ENCODE results near the gene USP6. TPM values are rescaled to one million over a fixed set of nuclear protein-coding genes. Genes with fewer than 3 reads are reported as not detected.
"Not testable (repeated sequence)": the region's sequence is repeated elsewhere in the genome, so short reads cannot be mapped to it uniquely, and the experiment has no call there.

Gene USP6
- total RNA-seq, 6 donors from 2014 or later = 0.15 to 8.4 (median 0.29) TPM; not detected in 1

- H3K9me3 ChIP-seq = no peaks in the 10 kb centered on the region
- H3K27ac ChIP-seq = no peak overlapping the region
- ATAC-seq (ENCODE audit: low FRiP score in 2 of 2) = no peak
- peaks cover 0 to 6% (median 2%) of the 10 kb centered on the region in 4 donors for H3K27me3 ChIP-seq
- no peak overlapping the region for H3K4me3 ChIP-seq
- no peak for DNase-seq
- no peaks in the 10 kb centered on the region for H3K36me3 ChIP-seq
- TF ChIP-seq POLR2A (IDR thresholded peaks at IDR 0.05) (no peak), CTCF (IDR thresholded peaks at IDR 0.05) (no peak), EP300 (IDR thresholded peaks at IDR 0.05) (no peak), POLR2AphosphoS5 (IDR thresholded peaks at IDR 0.05) (no peak)
- 76 to 85% methylated on average over 4 of the region's 4 CpGs for WGBS, 2 donors
- H3K4me1 ChIP-seq = peaks cover 2 to 6% (median 5%) of the 10 kb centered on the region in 4 donors
Observed at GRCh38 chr17:5127910-5128309, 12.1 kb downstream of the USP6 start.

- H3K27ac ChIP-seq; H3K27me3 ChIP-seq; H3K4me1 ChIP-seq; H3K4me3 ChIP-seq; H3K36me3 ChIP-seq; ATAC-seq (ENCODE audit: low FRiP score in 2 of 2); H3K9me3 ChIP-seq; DNase-seq: not testable (repeated sequence)
- WGBS, 2 donors = 75 to 83% methylated on average over 7 to 8 of the region's 8 CpGs
Observed at GRCh38 chr17:5128387-5128786, 12.6 kb downstream of the USP6 start.

- no peaks in the 10 kb centered on the region for H3K9me3 ChIP-seq
- TF ChIP-seq EP300 (IDR thresholded peaks at IDR 0.05) (no peak), POLR2A (IDR thresholded peaks at IDR 0.05) (no peak), POLR2AphosphoS5 (IDR thresholded peaks at IDR 0.05) (no peak), CTCF (IDR thresholded peaks at IDR 0.05) (no peak)
- no peak overlapping the region for H3K27ac ChIP-seq
- no peaks in the 10 kb centered on the region for H3K4me1 ChIP-seq
- H3K36me3 ChIP-seq = no peaks in the 10 kb centered on the region
- ATAC-seq (ENCODE audit: low FRiP score in 2 of 2) = no peak
- DNase-seq = no peak
- 76 to 94% methylated on average over 3 to 9 of the region's 11 CpGs for WGBS, 2 donors
- no peaks in the 10 kb centered on the region for H3K27me3 ChIP-seq
- H3K4me3 ChIP-seq = no peak overlapping the region
Observed at GRCh38 chr17:5128905-5129535, 13.2 kb downstream of the USP6 start.

- not testable (repeated sequence) for H3K36me3 ChIP-seq; ATAC-seq (ENCODE audit: low FRiP score in 2 of 2); H3K9me3 ChIP-seq; DNase-seq; H3K4me3 ChIP-seq; H3K27me3 ChIP-seq; H3K4me1 ChIP-seq; H3K27ac ChIP-seq
- WGBS, 2 donors = 86 to 89% methylated on average over 3 to 7 of the region's 8 CpGs
Observed at GRCh38 chr17:5129770-5130169, 13.9 kb downstream of the USP6 start.

- not testable (repeated sequence) for DNase-seq; H3K36me3 ChIP-seq; H3K9me3 ChIP-seq; H3K4me3 ChIP-seq; ATAC-seq (ENCODE audit: low FRiP score in 2 of 2); H3K27ac ChIP-seq; H3K27me3 ChIP-seq; H3K4me1 ChIP-seq
- WGBS, 2 donors = 90 to 91% methylated on average over 6 to 7 of the region's 10 CpGs
Observed at GRCh38 chr17:5130261-5130660, 14.4 kb downstream of the USP6 start.

GRCh38 chr17:5130687-5131086, 14.9 kb downstream of the USP6 start:
- not testable (repeated sequence) for DNase-seq; H3K4me3 ChIP-seq; H3K9me3 ChIP-seq; H3K36me3 ChIP-seq; ATAC-seq (ENCODE audit: low FRiP score in 2 of 2); H3K4me1 ChIP-seq; H3K27ac ChIP-seq; H3K27me3 ChIP-seq
- 89 to 92% methylated on average over 4 to 5 of the region's 5 CpGs for WGBS, 2 donors

- no peaks in the 10 kb centered on the region for H3K27me3 ChIP-seq
- no peaks in the 10 kb centered on the region for H3K9me3 ChIP-seq
- 83 to 90% methylated on average over 7 of the region's 7 CpGs for WGBS, 2 donors
- DNase-seq (no peak), ATAC-seq (ENCODE audit: low FRiP score in 2 of 2) (no peak)
- H3K27ac ChIP-seq = no peak overlapping the region
- no peaks in the 10 kb centered on the region for H3K4me1 ChIP-seq
- no peaks in the 10 kb centered on the region for H3K36me3 ChIP-seq
- H3K4me3 ChIP-seq = no peak overlapping the region
- TF ChIP-seq POLR2A (IDR thresholded peaks at IDR 0.05) (no peak), EP300 (IDR thresholded peaks at IDR 0.05) (no peak), POLR2AphosphoS5 (IDR thresholded peaks at IDR 0.05) (no peak), CTCF (IDR thresholded peaks at IDR 0.05) (no peak)
Observed at GRCh38 chr17:5131146-5131715, 15.4 kb downstream of the USP6 start.

GRCh38 chr17:5131799-5132502, 16.1 kb downstream of the USP6 start:
- WGBS, 2 donors = 77 to 81% methylated on average over 10 to 16 of the region's 16 CpGs
- not testable (repeated sequence) for ATAC-seq (ENCODE audit: low FRiP score in 2 of 2); H3K27me3 ChIP-seq; H3K9me3 ChIP-seq; H3K27ac ChIP-seq; H3K4me3 ChIP-seq; H3K4me1 ChIP-seq; H3K36me3 ChIP-seq
- peak in 1 of 2 donors; percentile 39 for DNase-seq

GRCh38 chr17:5132503-5133225, 16.8 kb downstream of the USP6 start:
- not testable (repeated sequence) for ATAC-seq (ENCODE audit: low FRiP score in 2 of 2); DNase-seq
- 88 to 94% methylated on average over 9 to 15 of the region's 15 CpGs for WGBS, 2 donors

More at GRCh38 chr17:5132503-5133225, 16.8 kb downstream of the USP6 start:
- not testable (repeated sequence) for H3K4me1 ChIP-seq, H3K27me3 ChIP-seq, H3K36me3 ChIP-seq, H3K9me3 ChIP-seq, H3K27ac ChIP-seq, H3K4me3 ChIP-seq

Data from upper lobe of left lung (tissue), 6 donors.